Right ventricle myocardium inferior (tissue), 1 donor: ENCODE measurements around the gene PTGS1. TPM values are rescaled to one million over a fixed set of nuclear protein-coding genes. Genes with fewer than 3 reads are reported as not detected.
"Not testable (repeated sequence)": the region's sequence is repeated elsewhere in the genome, so short reads cannot be mapped to it uniquely, and the experiment has no call there.

Experiments used
- ATAC-seq: fragments of 200-7000 bp; cut with Tn5 transposase; one replicate; pipeline ENCODE4 v1.9.1; 2020; ENCODE audit warnings: mild to moderate bottlenecking, moderate library complexity
- DNase-seq: peaks from one replicate; pipeline ENCODE4 v3.0.0; 2021; ENCODE audit errors: missing footprints
- intact Hi-C: fragments of 100-400 bp; cut with DNase I; formaldehyde crosslinking; loops from one replicate; pipeline ENCODE4 v1.11.0; 2022
- total RNA-seq: library from RNA; stranded (reverse); fragmentation: NEBNext Ultra II Directional; extraction: Animal tissue kit (Norgen Biotek cat#: 25700); gene quantifications from one replicate; pipeline ENCODE4 v1.2.1, GENCODE V29; 2021
- donor health status: DM: no; HTN: yes; CAD: no; lungs with severe emphysema.

The PTGS1 gene
- total RNA-seq, 1 donor from 2014 or later, result 4.0 TPM

GRCh38 chr9:122342323-122343050 lies 28.3 kb upstream of the PTGS1 start:
- ATAC-seq, result no peak
- DNase-seq, result no peak
- intact Hi-C loops, result loop anchor here (10.0 kb wide), 1 partner anchor 118 kb away; the partner anchor contains the start of gene LHX6

GRCh38 chr9:122346478-122347347 lies 24.1 kb upstream of the PTGS1 start:
- ATAC-seq (peak; percentile 67), DNase-seq (peak; percentile 85)
- intact Hi-C loops, result loop anchor here (2.0 to 10.0 kb wide), 2 partner anchors 38 to 122 kb away; partner anchors contain the start of gene LHX6

- no peak for ATAC-seq
- intact Hi-C loops, result loop anchor here (2.0 to 10.0 kb wide), 3 partner anchors 39 to 123 kb away; partner anchors contain the start of genes LHX6, MRRF and RBM18
- DNase-seq, result no peak
These were observed 23.2 kb upstream of the PTGS1 start for GRCh38 chr9:122347348-122348287.

GRCh38 chr9:122348288-122348777 lies 22.5 kb upstream of the PTGS1 start:
- ATAC-seq, result no peak
- intact Hi-C loops, result loop anchor here (2.0 to 10.0 kb wide), 2 partner anchors 84 to 124 kb away; partner anchors contain the start of genes LHX6, MRRF and RBM18
- no peak for DNase-seq

DNA sequence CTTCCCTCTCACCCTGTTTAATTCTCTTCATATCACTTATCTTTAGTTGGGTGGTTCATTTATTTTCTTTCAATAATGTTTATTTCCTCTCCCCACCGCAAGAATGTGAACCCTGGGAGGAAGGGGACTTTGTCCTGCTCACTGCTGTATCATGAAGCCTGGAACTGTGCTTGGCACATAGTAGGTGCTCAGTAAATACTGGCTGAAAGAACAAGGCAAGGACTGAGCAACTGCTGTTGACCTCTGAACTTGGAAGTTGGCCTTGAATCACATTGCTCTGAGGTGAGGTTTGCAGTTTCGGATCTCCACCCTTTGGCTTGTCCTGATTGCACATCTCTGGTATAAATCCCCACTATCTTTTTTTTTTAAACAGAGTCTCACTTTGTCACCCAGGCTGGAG lies 22.0 kb upstream of the PTGS1 start:
- ATAC-seq, result no peak
- intact Hi-C loops, result loop anchor here (2.0 to 10.0 kb wide), 2 partner anchors 84 to 124 kb away; partner anchors contain the start of genes LHX6, MRRF and RBM18
- no peak for DNase-seq

- ATAC-seq, result no peak
- no peak for DNase-seq
- intact Hi-C loops, result loop anchor here (2.0 to 10.0 kb wide), 2 partner anchors 84 to 124 kb away; partner anchors contain the start of genes LHX6, MRRF and RBM18
These were observed 21.6 kb upstream of the PTGS1 start for GRCh38 chr9:122349201-122349600.

- ATAC-seq (peak; percentile 87), DNase-seq (peak; percentile 89)
- intact Hi-C loops, result loop anchor here (1.0 to 5.0 kb wide), 3 partner anchors 225 to 462 kb away; no protein-coding TSS in a partner anchor
These were observed 20.1 kb upstream of the PTGS1 start for GRCh38 chr9:122350577-122351355.

GRCh38 chr9:122354536-122355199 lies 16.2 kb upstream of the PTGS1 start:
- DNase-seq (no peak), ATAC-seq (peak; percentile 67)
- intact Hi-C loops, result loop anchor here (5.0 kb wide), 1 partner anchor 458 kb away; no protein-coding TSS in a partner anchor

GRCh38 chr9:122355336-122355875 lies 15.4 kb upstream of the PTGS1 start:
- intact Hi-C loops, result no loop called here
- ATAC-seq (peak; percentile 43), DNase-seq (no peak)

GRCh38 chr9:122356627-122357026 lies 14.2 kb upstream of the PTGS1 start:
- no peak for ATAC-seq
- intact Hi-C loops, result no loop called here

DNA sequence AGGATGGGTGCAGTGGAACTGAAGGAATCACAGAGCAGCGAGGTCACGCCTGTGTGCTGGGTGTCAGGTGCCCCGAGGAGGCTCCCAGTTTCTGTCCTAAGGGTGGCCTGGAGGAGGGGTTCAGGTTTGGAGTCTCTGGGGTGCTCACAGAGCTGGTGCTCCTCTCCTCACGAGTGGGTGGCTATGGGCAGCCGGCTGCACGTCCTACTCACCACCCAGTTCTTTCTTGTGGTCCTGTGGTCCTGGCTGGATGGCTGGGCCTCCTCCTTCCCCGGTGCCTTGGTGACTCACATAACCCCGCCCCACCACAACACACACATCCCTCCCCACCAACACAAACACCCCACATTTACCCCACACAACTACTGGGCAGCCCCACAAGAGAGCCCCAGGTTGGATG lies 9.9 kb upstream of the PTGS1 start:
- ATAC-seq (no peak), DNase-seq (no peak)
- intact Hi-C loops, result no loop called here

More at GRCh38 chr9:122356627-122357026, 14.2 kb upstream of the PTGS1 start:
- no peak for DNase-seq

GRCh38 chr9:122363131-122363530 lies 7.7 kb upstream of the PTGS1 start:
- intact Hi-C loops, ATAC-seq, DNase-seq: not testable (repeated sequence)

- DNase-seq (no peak), ATAC-seq (peak; percentile 9)
- intact Hi-C loops, result no loop called here
These were observed 6.6 kb upstream of the PTGS1 start for GRCh38 chr9:122364117-122364782.

- peak; percentile 77 for ATAC-seq
- DNase-seq, result no peak
- intact Hi-C loops, result no loop called here
These were observed 6.1 kb upstream of the PTGS1 start for GRCh38 chr9:122364783-122365150.

DNA sequence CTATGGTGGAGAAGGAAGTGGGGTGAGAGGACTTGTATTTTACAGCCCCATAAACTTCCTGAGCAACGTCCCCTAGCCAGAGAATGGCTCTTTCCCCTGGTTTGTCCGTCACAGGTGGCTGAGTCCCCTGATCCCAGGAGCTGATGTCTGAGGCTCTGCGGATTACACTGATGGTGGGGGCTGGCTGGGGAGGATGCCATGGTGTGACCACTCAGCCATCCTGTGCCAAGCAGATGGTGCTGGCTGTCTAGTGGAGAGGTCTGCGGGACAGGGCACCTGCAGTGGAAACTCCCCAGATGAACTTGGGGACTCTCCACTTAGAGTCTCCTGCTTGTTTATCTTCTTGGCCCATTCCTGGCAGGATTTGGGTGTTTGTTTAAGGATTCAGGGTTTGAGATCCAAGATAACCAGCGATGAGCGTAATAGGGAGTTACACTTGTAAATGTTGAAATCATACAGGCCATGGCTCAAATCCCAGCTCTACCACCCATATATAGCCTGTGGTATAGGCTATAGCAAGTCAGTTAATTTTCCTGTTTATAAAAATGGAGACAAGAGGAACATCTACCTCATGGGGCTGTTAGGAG lies 4.7 kb upstream of the PTGS1 start:
- no peak for ATAC-seq
- intact Hi-C loops, result no loop called here

DNA sequence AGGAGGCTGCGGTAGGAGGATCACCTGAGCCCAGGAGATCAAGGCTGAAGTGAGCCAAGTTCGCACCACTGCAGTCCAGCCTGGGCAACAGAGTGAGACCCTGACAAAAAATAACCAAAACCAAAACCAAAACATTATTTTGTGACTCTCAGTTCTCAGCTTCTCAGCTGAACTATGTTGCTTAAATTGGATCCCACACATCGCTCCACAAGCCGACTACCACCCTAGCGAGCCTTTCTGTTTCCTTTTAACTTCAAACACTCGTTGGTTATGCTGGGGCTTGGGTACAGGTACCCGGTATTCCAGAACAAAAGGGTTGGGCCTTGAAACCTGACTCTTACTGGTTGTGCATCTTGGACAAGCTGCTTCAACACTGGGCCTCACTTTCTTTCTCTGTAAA lies 3.8 kb upstream of the PTGS1 start:
- DNase-seq, result no peak
- no peak for ATAC-seq
- intact Hi-C loops, result no loop called here

More for the DNA sequence above, 4.7 kb upstream of the PTGS1 start:
- DNase-seq, result no peak
